ENCODE results near the gene KCNAB2.

Gene KCNAB2

DNA sequence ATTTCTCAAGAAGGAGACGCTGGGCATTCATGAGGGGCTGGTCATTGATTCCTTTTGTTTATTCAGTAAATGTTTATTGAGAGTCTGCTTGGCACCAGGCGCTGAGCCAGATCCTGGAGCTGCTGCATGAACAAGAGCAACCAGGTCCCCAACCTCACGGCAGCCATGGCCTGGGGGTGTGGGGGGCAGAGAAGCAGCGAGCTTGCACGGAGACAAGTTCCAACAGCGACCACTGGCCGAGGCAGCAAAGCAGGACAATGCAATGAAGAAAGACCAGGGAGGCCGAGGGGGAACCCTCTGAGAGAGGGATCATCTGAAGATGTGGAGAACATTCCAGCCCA lies 7.5 kb downstream of the KCNAB2 start:
- peaks cover 38% of the 10 kb centered on the region for H4K20me1 ChIP-seq (ENCODE audit: insufficient read depth, low read length)
- H3K79me2 ChIP-seq (ENCODE audit: low read length) = no peaks in the 10 kb centered on the region

GRCh38 chr1:6054596-6054995 lies 8.9 kb downstream of the KCNAB2 start:
- H3K79me2 ChIP-seq (ENCODE audit: low read length) = no peaks in the 10 kb centered on the region
- no peaks in the 10 kb centered on the region for H3K27me3 ChIP-seq (ENCODE audit: low read depth, low read length)
- no peak overlapping the region for H3K4me2 ChIP-seq (ENCODE audit: low read length)
- H3K27ac ChIP-seq (ENCODE audit: low read length) = no peak overlapping the region
- peaks cover 30% of the 10 kb centered on the region for H4K20me1 ChIP-seq (ENCODE audit: insufficient read depth, low read length)
- TF ChIP-seq EZH2phosphoT487 (IDR thresholded peaks at IDR 0.05; ENCODE audit: low read depth) = no peak
- TF ChIP-seq, protein P1, sequence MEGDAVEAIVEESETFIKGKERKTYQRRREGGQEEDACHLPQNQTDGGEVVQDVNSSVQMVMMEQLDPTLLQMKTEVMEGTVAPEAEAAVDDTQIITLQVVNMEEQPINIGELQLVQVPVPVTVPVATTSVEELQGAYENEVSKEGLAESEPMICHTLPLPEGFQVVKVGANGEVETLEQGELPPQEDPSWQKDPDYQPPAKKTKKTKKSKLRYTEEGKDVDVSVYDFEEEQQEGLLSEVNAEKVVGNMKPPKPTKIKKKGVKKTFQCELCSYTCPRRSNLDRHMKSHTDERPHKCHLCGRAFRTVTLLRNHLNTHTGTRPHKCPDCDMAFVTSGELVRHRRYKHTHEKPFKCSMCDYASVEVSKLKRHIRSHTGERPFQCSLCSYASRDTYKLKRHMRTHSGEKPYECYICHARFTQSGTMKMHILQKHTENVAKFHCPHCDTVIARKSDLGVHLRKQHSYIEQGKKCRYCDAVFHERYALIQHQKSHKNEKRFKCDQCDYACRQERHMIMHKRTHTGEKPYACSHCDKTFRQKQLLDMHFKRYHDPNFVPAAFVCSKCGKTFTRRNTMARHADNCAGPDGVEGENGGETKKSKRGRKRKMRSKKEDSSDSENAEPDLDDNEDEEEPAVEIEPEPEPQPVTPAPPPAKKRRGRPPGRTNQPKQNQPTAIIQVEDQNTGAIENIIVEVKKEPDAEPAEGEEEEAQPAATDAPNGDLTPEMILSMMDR (IDR thresholded peaks at IDR 0.05; ENCODE audit: low read depth, low read length) = no peak
- H3K9me3 ChIP-seq (ENCODE audit: insufficient read depth, low read length) = no peaks in the 10 kb centered on the region
- no peaks in the 10 kb centered on the region for H3K4me1 ChIP-seq (ENCODE audit: low read length)
- H3K36me3 ChIP-seq (replicated peaks; ENCODE audit: low read depth, low read length) = peaks cover 3% of the 10 kb centered on the region
- H2AFZ ChIP-seq (ENCODE audit: low read depth, low read length) = no peak overlapping the region
- no peak overlapping the region for H3K4me3 ChIP-seq (ENCODE audit: low read length)
- H3K9ac ChIP-seq (ENCODE audit: low read length) = no peak overlapping the region

More for the DNA sequence above, 7.5 kb downstream of the KCNAB2 start:
- Histone ChIP-seq H3K4me3 (ENCODE audit: low read length) (no peak overlapping the region), H3K9ac (ENCODE audit: low read length) (no peak overlapping the region), H3K27ac (ENCODE audit: low read length) (no peak overlapping the region), H3K9me3 (ENCODE audit: insufficient read depth, low read length) (no peaks in the 10 kb centered on the region), H3K4me2 (ENCODE audit: low read length) (no peak overlapping the region), H2AFZ (ENCODE audit: low read depth, low read length) (no peak overlapping the region), H3K4me1 (ENCODE audit: low read length) (no peaks in the 10 kb centered on the region), H3K27me3 (ENCODE audit: low read depth, low read length) (no peaks in the 10 kb centered on the region), H3K36me3 (replicated peaks; ENCODE audit: low read depth, low read length) (peaks cover 3% of the 10 kb centered on the region)
- TF ChIP-seq, protein P1 (IDR thresholded peaks at IDR 0.05; ENCODE audit: low read depth, low read length) = no peak; the same call in 1 of the 2 replicates
- no peak for TF ChIP-seq EZH2phosphoT487 (IDR thresholded peaks at IDR 0.05; ENCODE audit: low read depth)

- Histone ChIP-seq H3K27me3 (ENCODE audit: low read depth, low read length) (no peaks in the 10 kb centered on the region), H2AFZ (ENCODE audit: low read depth, low read length) (no peak overlapping the region), H3K4me3 (ENCODE audit: low read length) (no peak overlapping the region), H3K9ac (ENCODE audit: low read length) (no peak overlapping the region), H3K36me3 (replicated peaks; ENCODE audit: low read depth, low read length) (peaks cover 3% of the 10 kb centered on the region), H4K20me1 (ENCODE audit: insufficient read depth, low read length) (peaks cover 19% of the 10 kb centered on the region), H3K4me2 (ENCODE audit: low read length) (no peak overlapping the region), H3K4me1 (ENCODE audit: low read length) (no peaks in the 10 kb centered on the region), H3K9me3 (ENCODE audit: insufficient read depth, low read length) (no peaks in the 10 kb centered on the region), H3K79me2 (ENCODE audit: low read length) (no peaks in the 10 kb centered on the region), H3K27ac (ENCODE audit: low read length) (no peak overlapping the region)
- TF ChIP-seq EZH2phosphoT487 (IDR thresholded peaks at IDR 0.05; ENCODE audit: low read depth) = no peak
Measured at GRCh38 chr1:6056572-6056948, 10.9 kb downstream of the KCNAB2 start.

GRCh38 chr1:6057170-6057845 lies 11.6 kb downstream of the KCNAB2 start:
- Histone ChIP-seq H2AFZ (ENCODE audit: low read depth, low read length) (no peak overlapping the region), H3K4me2 (ENCODE audit: low read length) (no peak overlapping the region), H3K9ac (ENCODE audit: low read length) (no peak overlapping the region), H3K4me1 (ENCODE audit: low read length) (no peaks in the 10 kb centered on the region), H4K20me1 (ENCODE audit: insufficient read depth, low read length) (peaks cover 17% of the 10 kb centered on the region), H3K36me3 (replicated peaks; ENCODE audit: low read depth, low read length) (peaks cover 3% of the 10 kb centered on the region), H3K27ac (ENCODE audit: low read length) (no peak overlapping the region), H3K27me3 (ENCODE audit: low read depth, low read length) (no peaks in the 10 kb centered on the region), H3K4me3 (ENCODE audit: low read length) (no peak overlapping the region), H3K79me2 (ENCODE audit: low read length) (no peaks in the 10 kb centered on the region), H3K9me3 (ENCODE audit: insufficient read depth, low read length) (no peaks in the 10 kb centered on the region)
- TF ChIP-seq, protein P1 (IDR thresholded peaks at IDR 0.05; ENCODE audit: low read depth, low read length) = no peak
- no peak for TF ChIP-seq EZH2phosphoT487 (IDR thresholded peaks at IDR 0.05; ENCODE audit: low read depth)

Data from OCI-LY3 (cell line).